ENCODE data around the gene SLC25A33. TPM values are rescaled to one million over a fixed set of nuclear protein-coding genes. Genes with fewer than 3 reads are reported as not detected.

Gene SLC25A33
- total and polyA plus RNA-seq, 12 donors, result 1.9 to 10.3 (median 3.3) TPM

DNA sequence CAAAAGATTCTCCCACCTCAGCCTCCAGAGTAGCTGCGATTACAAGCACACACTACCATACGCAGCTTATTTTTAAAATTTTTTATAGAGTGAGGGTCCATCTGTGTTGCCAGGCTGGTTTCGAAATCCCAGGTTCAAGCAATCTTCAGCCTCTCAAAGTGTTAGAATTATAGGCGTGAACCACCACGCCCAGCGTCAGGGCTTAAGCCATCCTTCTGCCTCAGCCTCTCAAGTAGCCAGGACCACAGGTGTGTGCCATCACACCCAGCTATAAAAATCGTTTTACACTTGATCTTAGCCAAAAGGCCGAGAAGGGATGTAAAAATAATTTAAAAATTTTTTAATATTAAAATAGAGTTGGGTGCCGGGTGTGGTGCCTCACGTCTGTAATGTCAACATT lies 4.3 kb upstream of the SLC25A33 start:
- intact Hi-C loops (cut with DNase I), result loop anchor here in 1 of 2 donors (10.0 kb wide), 1 partner anchor 50 kb away; the partner anchor contains the start of gene TMEM201
- no peaks in the 10 kb centered on the region for H3K9me3 ChIP-seq (replicated peaks in 1 of 3)
- H3K36me3 ChIP-seq (replicated peaks in 1 of 2), result no peaks in the 10 kb centered on the region
- peaks cover 0 to 5% of the 10 kb centered on the region in 2 donors for H3K4me1 ChIP-seq (replicated peaks in 1 of 2)
- H3K27ac ChIP-seq, result no peak overlapping the region
- DNase-seq, result no peak
- 84 to 91% (median 88%) methylated on average over 10 of the region's 10 CpGs for WGBS, 4 donors
- H3K4me3 ChIP-seq, result no peak overlapping the region
- no peaks in the 10 kb centered on the region for H3K27me3 ChIP-seq
- TF ChIP-seq, protein P1, sequence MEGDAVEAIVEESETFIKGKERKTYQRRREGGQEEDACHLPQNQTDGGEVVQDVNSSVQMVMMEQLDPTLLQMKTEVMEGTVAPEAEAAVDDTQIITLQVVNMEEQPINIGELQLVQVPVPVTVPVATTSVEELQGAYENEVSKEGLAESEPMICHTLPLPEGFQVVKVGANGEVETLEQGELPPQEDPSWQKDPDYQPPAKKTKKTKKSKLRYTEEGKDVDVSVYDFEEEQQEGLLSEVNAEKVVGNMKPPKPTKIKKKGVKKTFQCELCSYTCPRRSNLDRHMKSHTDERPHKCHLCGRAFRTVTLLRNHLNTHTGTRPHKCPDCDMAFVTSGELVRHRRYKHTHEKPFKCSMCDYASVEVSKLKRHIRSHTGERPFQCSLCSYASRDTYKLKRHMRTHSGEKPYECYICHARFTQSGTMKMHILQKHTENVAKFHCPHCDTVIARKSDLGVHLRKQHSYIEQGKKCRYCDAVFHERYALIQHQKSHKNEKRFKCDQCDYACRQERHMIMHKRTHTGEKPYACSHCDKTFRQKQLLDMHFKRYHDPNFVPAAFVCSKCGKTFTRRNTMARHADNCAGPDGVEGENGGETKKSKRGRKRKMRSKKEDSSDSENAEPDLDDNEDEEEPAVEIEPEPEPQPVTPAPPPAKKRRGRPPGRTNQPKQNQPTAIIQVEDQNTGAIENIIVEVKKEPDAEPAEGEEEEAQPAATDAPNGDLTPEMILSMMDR (IDR thresholded peaks at IDR 0.05), result no peak
- no peak for TF ChIP-seq POLR2A (IDR thresholded peaks at IDR 0.05)

DNA sequence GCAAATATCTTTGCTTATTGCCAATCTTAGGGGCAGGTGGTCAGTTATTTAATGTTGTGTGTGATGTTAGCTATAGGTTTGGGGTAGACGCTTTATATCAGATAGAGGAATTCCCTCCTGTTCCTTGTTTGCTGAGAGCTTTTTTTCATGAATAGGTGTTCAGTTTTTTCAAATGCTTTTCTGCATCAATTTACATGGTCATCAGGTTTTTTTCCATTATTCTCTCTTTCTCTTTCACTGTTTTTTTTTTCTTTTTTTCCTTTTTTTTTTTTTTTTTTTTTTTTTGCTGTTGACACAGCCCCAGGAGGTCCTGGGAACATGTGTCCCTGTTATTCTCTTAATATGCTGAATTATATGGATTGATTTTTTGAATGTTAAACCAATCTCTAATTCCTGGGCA lies 3.0 kb upstream of the SLC25A33 start:
- WGBS, 4 donors, result 82 to 96% (median 88%) methylated on average over 1 of the region's 1 CpG
- Histone ChIP-seq H3K4me1 (replicated peaks in 1 of 2) (peaks cover 0 to 11% of the 10 kb centered on the region in 2 donors), H3K4me3 (no peak overlapping the region), H3K9me3 (replicated peaks in 1 of 3) (no peaks in the 10 kb centered on the region), H3K27me3 (no peaks in the 10 kb centered on the region), H3K36me3 (replicated peaks in 1 of 2) (no peaks in the 10 kb centered on the region), H3K27ac (no peak overlapping the region)
- intact Hi-C loops (cut with DNase I), result loop anchor here in 1 of 2 donors (10.0 kb wide), 1 partner anchor 48 kb away; the partner anchor contains the start of gene TMEM201
- TF ChIP-seq, protein P1 (IDR thresholded peaks at IDR 0.05), result no peak
- TF ChIP-seq POLR2A (IDR thresholded peaks at IDR 0.05), result no peak
- DNase-seq, result no peak

DNA sequence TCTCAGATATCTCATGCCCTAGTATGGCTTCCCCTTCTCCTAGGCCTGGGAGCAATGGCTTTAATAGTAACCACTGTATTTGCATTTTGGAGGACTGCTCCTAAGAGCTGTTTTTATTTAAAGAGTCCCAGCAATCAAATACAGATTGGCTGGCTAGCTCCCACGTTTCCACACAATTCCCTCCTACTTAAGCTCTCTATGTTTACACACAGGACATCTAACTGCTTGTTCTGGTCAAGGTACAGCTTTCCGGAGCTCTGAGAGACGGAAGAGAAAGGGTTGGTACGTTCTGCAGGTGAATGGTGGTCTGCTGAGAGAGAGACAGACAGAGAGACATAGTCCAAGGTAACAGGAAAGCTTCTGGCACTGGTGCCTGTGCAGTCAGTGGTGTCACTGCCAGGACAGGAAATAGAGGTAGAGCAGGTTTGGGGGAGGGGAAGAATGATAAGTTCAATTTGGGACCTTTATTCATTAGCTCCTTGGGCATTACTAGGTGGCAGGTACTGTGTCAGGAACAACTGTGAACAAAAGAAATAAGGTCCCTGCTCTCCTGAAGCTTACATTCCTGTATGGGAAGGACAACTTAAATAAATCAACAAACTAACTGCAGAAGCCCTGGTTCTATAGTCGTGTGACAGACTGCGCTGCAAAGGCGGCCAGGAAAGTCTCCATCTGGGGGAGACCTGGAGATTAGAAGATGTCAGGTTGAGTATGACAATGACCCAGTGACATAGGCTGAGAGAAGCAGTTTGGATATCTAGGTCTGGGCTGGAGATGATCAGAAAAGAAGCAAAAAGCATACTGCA lies 1.2 kb upstream of the SLC25A33 start:
- no peak for TF ChIP-seq POLR2A (IDR thresholded peaks at IDR 0.05)
- TF ChIP-seq, protein P1 (IDR thresholded peaks at IDR 0.05), result no peak
- Histone ChIP-seq H3K4me1 (replicated peaks in 1 of 2) (peaks cover 0 to 11% of the 10 kb centered on the region in 2 donors), H3K9me3 (replicated peaks in 1 of 3) (no peaks in the 10 kb centered on the region), H3K27me3 (no peaks in the 10 kb centered on the region), H3K36me3 (replicated peaks in 1 of 2) (no peaks in the 10 kb centered on the region), H3K27ac (no peak overlapping the region), H3K4me3 (no peak overlapping the region)
- no peak for DNase-seq
- 82 to 88% (median 85%) methylated on average over 7 of the region's 7 CpGs for WGBS, 4 donors
- intact Hi-C loops (cut with DNase I), result loop anchor here in 1 of 2 donors (10.0 kb wide), 1 partner anchor 47 kb away; the partner anchor contains the start of gene TMEM201

DNA sequence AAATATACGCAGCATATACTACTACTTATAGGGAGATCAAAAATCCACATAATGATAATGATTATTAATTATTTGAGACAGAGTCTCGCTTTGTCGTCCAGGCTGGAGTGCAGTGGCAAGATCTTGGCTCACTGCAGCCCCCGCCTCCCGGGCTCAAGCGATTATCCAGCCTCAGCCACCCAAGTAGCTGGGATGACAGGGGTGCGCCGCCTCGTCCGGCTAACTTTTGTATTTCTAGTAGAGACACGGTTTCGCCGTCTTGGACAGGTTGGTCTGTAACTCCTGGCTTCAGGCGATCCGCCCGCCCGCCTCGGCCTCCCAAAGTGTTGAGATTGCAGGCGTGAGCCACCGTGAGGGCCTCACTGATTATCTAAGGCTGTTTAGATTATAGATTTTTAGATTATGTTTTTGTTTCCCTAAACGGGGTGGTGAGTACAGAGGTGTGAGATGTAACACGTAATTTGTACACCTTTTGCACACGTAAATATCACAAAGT lies 548 bp upstream of the SLC25A33 start:
- H3K27me3 ChIP-seq, result no peaks in the 10 kb centered on the region
- 76 to 86% (median 84%) methylated on average over 23 of the region's 23 CpGs for WGBS, 4 donors
- H3K9me3 ChIP-seq (replicated peaks in 1 of 3), result no peaks in the 10 kb centered on the region
- peaks cover 0 to 11% of the 10 kb centered on the region in 2 donors for H3K4me1 ChIP-seq (replicated peaks in 1 of 2)
- intact Hi-C loops (cut with DNase I), result loop anchor here in 1 of 2 donors (10.0 kb wide), 1 partner anchor 46 kb away; the partner anchor contains the start of gene TMEM201
- H3K4me3 ChIP-seq, result peak overlapping the region in 1 of 4 donors; percentile 90
- H3K36me3 ChIP-seq (replicated peaks in 1 of 2), result no peaks in the 10 kb centered on the region
- TF ChIP-seq POLR2A (IDR thresholded peaks at IDR 0.05), result no peak
- TF ChIP-seq, protein P1 (IDR thresholded peaks at IDR 0.05), result no peak
- peak overlapping the region in 3 of 5 donors; percentile 24 to 92 (median 87) for H3K27ac ChIP-seq
- DNase-seq, result peak in 4 of 7 donors; percentile 33 to 67 (median 43)

Measured in adrenal gland (tissue), 12 donors.